OCI-LY1 (cell line): ENCODE data around the gene MAP3K10.

Experiments
- EZH2 ChIP-seq: fragments of 200-600 bp; sonication (generic), shearing (Covaris generic); IDR thresholded peaks from 2 replicates; pipeline ENCODE4 v1.8.0; 2017; ENCODE audit warnings: borderline replicate concordance, mixed run types, mild to moderate bottlenecking, antibody characterized with exemption, low read length, moderate library complexity, mixed read lengths
- TF ChIP-seq, protein P1 (sequence below): fragments of 200-600 bp; sonication (generic), shearing (Covaris generic); IDR thresholded peaks from 2 replicates; pipeline ENCODE4 v1.5.1; 2017; ENCODE audit warnings: mild to moderate bottlenecking, antibody characterized with exemption, low read length, moderate library complexity, mixed read lengths

DNA sequence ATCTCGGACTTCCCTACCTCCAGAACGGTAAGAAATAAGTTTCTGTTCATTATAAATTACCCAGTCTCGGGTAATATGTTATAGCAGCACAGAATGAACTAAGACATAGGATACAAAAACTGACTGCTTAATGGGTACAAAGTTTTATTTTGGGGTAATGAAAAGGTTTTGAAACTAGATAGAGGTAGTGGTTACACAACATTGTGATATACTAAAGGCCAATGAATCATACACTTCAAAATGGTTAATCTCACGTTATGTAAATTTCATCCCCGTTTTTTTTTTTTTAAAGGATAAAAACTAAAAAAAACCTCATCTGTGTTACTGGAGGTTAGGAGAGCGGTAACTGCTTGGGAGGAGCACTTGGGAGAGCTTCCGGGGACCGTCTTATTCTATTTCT, 70.4 kb downstream of the MAP3K10 start:
- TF ChIP-seq, protein P1, sequence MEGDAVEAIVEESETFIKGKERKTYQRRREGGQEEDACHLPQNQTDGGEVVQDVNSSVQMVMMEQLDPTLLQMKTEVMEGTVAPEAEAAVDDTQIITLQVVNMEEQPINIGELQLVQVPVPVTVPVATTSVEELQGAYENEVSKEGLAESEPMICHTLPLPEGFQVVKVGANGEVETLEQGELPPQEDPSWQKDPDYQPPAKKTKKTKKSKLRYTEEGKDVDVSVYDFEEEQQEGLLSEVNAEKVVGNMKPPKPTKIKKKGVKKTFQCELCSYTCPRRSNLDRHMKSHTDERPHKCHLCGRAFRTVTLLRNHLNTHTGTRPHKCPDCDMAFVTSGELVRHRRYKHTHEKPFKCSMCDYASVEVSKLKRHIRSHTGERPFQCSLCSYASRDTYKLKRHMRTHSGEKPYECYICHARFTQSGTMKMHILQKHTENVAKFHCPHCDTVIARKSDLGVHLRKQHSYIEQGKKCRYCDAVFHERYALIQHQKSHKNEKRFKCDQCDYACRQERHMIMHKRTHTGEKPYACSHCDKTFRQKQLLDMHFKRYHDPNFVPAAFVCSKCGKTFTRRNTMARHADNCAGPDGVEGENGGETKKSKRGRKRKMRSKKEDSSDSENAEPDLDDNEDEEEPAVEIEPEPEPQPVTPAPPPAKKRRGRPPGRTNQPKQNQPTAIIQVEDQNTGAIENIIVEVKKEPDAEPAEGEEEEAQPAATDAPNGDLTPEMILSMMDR: no peak
- TF ChIP-seq EZH2: no peak
